Neuronal stem cell (in vitro differentiated cells): ENCODE data around the gene TNIK.

Experiments used
- DNase-seq: peaks from one replicate; pipeline ENCODE4 v3.0.0-alpha.2; 2013; ENCODE audit warnings: low spot score
- H2AFZ ChIP-seq: one replicate; pipeline ENCODE4 v1.6.1; 2013; ENCODE audit warnings: mild to moderate bottlenecking, low read length, inconsistent platforms
- H2AK5ac ChIP-seq: 2 replicates; pipeline ENCODE4 v1.6.1; 2013; ENCODE audit warnings: low read depth, mild to moderate bottlenecking, inconsistent platforms, low read length, moderate library complexity, mixed read lengths
- H2BK120ac ChIP-seq: 2 replicates; pipeline ENCODE4 v1.6.1; 2013; ENCODE audit warnings: low read depth, mild to moderate bottlenecking, inconsistent platforms, low read length, moderate library complexity, mixed read lengths
- H2BK12ac ChIP-seq: one replicate; pipeline ENCODE4 v1.6.1; 2013; ENCODE audit warnings: low read length, inconsistent platforms
- H2BK15ac ChIP-seq: 2 replicates; pipeline ENCODE4 v1.6.1; 2013; ENCODE audit warnings: mild to moderate bottlenecking, low read length, inconsistent platforms, mixed read lengths
- H2BK5ac ChIP-seq: one replicate; pipeline ENCODE4 v1.6.1; 2013; ENCODE audit warnings: inconsistent platforms, mild to moderate bottlenecking, low read length, moderate library complexity
- H3K14ac ChIP-seq: one replicate; pipeline ENCODE4 v1.6.1; 2013; ENCODE audit warnings: low read length, inconsistent platforms
- H3K18ac ChIP-seq: 2 replicates; pipeline ENCODE4 v1.6.1; 2013; ENCODE audit warnings: low read length, inconsistent platforms
- H3K23ac ChIP-seq: 2 replicates; pipeline ENCODE4 v1.6.1; 2013; ENCODE audit warnings: low read depth, mild to moderate bottlenecking, mixed read lengths, low read length, inconsistent platforms; ENCODE audit not compliant: poor library complexity
- H3K27ac ChIP-seq: replicated peaks from 3 replicates; pipeline ENCODE4 v1.5.1; 2013; ENCODE audit warnings: low read length, inconsistent platforms
- H3K27me3 ChIP-seq, 3 experiments: 2 replicates each; pipeline ENCODE4 v1.6.1; 2013; ENCODE audit warnings: low read length in 3 of 3, mild to moderate bottlenecking in 2 of 3, inconsistent platforms in 1 of 3, low read depth in 1 of 3, mixed read lengths in 1 of 3, moderate library complexity in 1 of 3; ENCODE audit not compliant: control insufficient read depth in 3 of 3, insufficient read depth in 3 of 3
- H3K36me3 ChIP-seq, 2 donors: replicated peaks in 1 of 2; 2 replicates each; pipeline ENCODE4 v1.6.1; 2013; ENCODE audit warnings: low read length in 2 of 2; ENCODE audit not compliant: control insufficient read depth in 2 of 2, insufficient read depth in 2 of 2
- H3K4ac ChIP-seq: 2 replicates; pipeline ENCODE4 v1.6.1; 2013; ENCODE audit warnings: inconsistent platforms, mild to moderate bottlenecking, low read length, moderate library complexity
- H3K4me1 ChIP-seq, 2 donors: 1 replicate in 1 of 2; 2 replicates in 1 of 2; pipeline ENCODE4 v1.6.1; 2013; ENCODE audit warnings: low read length in 2 of 2, low read depth in 1 of 2; ENCODE audit not compliant: control insufficient read depth in 2 of 2, insufficient read depth in 1 of 2
- H3K4me2 ChIP-seq: one replicate; pipeline ENCODE4 v1.6.1; 2013; ENCODE audit warnings: mild to moderate bottlenecking, low read length, inconsistent platforms; ENCODE audit not compliant: insufficient read depth, poor library complexity, severe bottlenecking
- H3K4me3 ChIP-seq, 2 donors: 2 replicates each; pipeline ENCODE4 v1.5.1; 2013; ENCODE audit warnings: low read length in 2 of 2, mild to moderate bottlenecking in 2 of 2, inconsistent platforms in 1 of 2, moderate library complexity in 1 of 2
- H3K79me1 ChIP-seq: one replicate; pipeline ENCODE4 v1.6.1; 2013; ENCODE audit warnings: low read depth, mild to moderate bottlenecking, inconsistent platforms, low read length, moderate library complexity
- H3K9ac ChIP-seq: one replicate; pipeline ENCODE4 v1.6.1; 2013; ENCODE audit warnings: mild to moderate bottlenecking, low read depth, low read length, inconsistent platforms; ENCODE audit not compliant: poor library complexity
- H3K9me3 ChIP-seq, 2 donors: replicated peaks in 1 of 2; 2 replicates each; pipeline versions ENCODE3 to v1.6.1; 2013; ENCODE audit warnings: low read length in 2 of 2, mild to moderate bottlenecking in 2 of 2, inconsistent platforms in 1 of 2, low read depth in 1 of 2, mixed read lengths in 1 of 2, moderate library complexity in 1 of 2; ENCODE audit not compliant: control insufficient read depth in 2 of 2, insufficient read depth in 1 of 2
- H4K8ac ChIP-seq: one replicate; pipeline ENCODE4 v1.6.1; 2013; ENCODE audit warnings: low read depth, mild to moderate bottlenecking, inconsistent platforms, low read length, moderate library complexity
- H4K91ac ChIP-seq: one replicate; pipeline ENCODE4 v1.6.1; 2013; ENCODE audit warnings: low read length, low read depth, mild to moderate bottlenecking, inconsistent platforms; ENCODE audit not compliant: poor library complexity
- WGBS, 2 donors: extraction: QIAGEN DNeasy Blood & Tissue Kit; methylation state at CpG; one replicate each; pipeline ENCODE4 v1.1.7; 2013; ENCODE audit warnings: missing lambda C conversion rate in 2 of 2, mixed read lengths in 1 of 2; ENCODE audit not compliant: insufficient read length in 2 of 2, insufficient replicate concordance in 1 of 2; ENCODE audit errors: extremely low coverage in 2 of 2; 5-methylcytosine and 5-hydroxymethylcytosine counted together

Gene TNIK

DNA sequence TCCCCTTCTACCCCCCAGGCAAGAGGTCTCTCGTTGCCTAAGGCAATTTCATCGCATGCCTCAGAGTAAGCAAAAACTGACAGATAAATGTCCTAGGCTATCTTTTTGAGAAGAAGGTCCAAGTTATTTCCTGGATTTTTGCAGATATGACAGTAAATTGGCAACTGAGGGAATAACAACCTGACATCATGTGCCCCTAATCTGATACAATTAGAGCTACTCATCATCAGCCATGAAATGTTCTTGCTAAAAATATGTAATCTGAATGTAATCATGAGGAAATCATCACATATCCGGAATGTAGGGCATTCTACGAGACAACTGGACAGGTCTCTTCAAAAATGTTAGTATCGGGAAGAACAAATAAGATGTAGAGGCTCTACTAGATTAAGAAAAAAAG lies 44.1 kb downstream of the TNIK start:
- Histone ChIP-seq H3K9me3 (no peaks in the 10 kb centered on the region), H3K18ac (no peak overlapping the region), H2BK12ac (no peak overlapping the region), H2AFZ (no peak overlapping the region), H3K27ac (no peak overlapping the region), H2BK15ac (no peak overlapping the region), H3K4ac (no peak overlapping the region), H3K4me2 (no peak overlapping the region), H3K36me3 (peaks cover 0 to 5% of the 10 kb centered on the region in 2 donors), H3K27me3 (no peaks in the 10 kb centered on the region), H3K9ac (no peak overlapping the region), H3K23ac (no peak overlapping the region), H4K91ac (no peak overlapping the region), H3K4me1 (no peaks in the 10 kb centered on the region), H4K8ac (no peak overlapping the region), H3K79me1 (no peaks in the 10 kb centered on the region), H3K14ac (no peak overlapping the region), H2BK120ac (no peak overlapping the region), H3K4me3 (no peak overlapping the region), H2AK5ac (no peak overlapping the region), H2BK5ac (no peak overlapping the region)
- no peak for DNase-seq
- WGBS, 2 donors, result no CpG with 5 or more reads among the region's 5 CpGs

DNA sequence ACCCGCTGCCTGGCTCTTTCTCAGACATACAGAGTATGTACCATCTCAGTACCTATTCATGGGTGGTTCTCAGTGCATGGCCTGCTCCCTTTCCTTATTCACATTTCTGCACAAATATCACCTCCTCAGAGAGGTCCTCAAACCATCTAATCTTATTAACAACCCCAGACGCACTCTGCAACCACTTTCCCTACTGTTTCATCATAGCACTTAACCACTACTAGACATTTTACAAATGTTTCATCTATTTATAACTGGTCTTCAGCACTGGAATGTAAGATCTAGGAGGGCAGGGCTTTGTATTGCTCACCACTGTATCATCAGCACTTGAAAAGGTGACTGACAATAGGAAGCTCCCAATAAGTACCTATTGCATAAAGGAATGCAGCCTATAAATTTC lies 45.1 kb downstream of the TNIK start:
- H3K4me1 ChIP-seq, result no peaks in the 10 kb centered on the region
- no peak for DNase-seq
- no peak overlapping the region for H2BK15ac ChIP-seq

DNA sequence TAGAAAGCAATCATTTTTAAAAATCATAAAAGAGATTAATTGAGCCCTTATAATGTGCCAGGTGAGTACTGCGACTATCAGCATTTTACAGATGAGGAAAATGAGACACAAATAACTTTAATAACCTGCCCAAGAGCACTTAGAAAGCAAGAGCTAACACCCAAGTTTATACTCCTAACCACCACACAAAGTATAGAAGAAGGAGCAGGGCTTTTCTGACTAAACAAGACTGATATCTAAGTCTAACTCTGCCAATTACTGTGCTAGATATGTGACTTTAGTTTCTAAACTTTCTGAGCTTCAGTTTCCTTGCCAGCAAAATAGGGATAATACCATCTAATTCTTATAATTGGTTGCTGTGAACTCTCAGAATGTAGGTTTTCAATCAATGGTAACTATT lies 47.7 kb downstream of the TNIK start:
- no peak overlapping the region for H3K9ac ChIP-seq
- H3K4me3 ChIP-seq, result no peak overlapping the region
- no peaks in the 10 kb centered on the region for H3K4me1 ChIP-seq
- no peak overlapping the region for H3K27ac ChIP-seq
- H3K23ac ChIP-seq, result no peak overlapping the region
- H3K79me1 ChIP-seq, result no peaks in the 10 kb centered on the region
- no peak overlapping the region for H2BK15ac ChIP-seq
- H3K9me3 ChIP-seq, result peaks cover 0 to 4% of the 10 kb centered on the region in 2 donors
- no peak overlapping the region for H3K4ac ChIP-seq
- peaks cover 0 to 5% of the 10 kb centered on the region in 2 donors for H3K36me3 ChIP-seq
- no peaks in the 10 kb centered on the region for H3K27me3 ChIP-seq
- H3K18ac ChIP-seq, result no peak overlapping the region
- DNase-seq, result no peak
- no peak overlapping the region for H2BK5ac ChIP-seq
- H2BK12ac ChIP-seq, result no peak overlapping the region
- no CpG with 5 or more reads among the region's 1 CpG for WGBS, 2 donors
- no peak overlapping the region for H2AFZ ChIP-seq
- no peak overlapping the region for H3K4me2 ChIP-seq
- H4K8ac ChIP-seq, result no peak overlapping the region
- no peak overlapping the region for H4K91ac ChIP-seq
- H2BK120ac ChIP-seq, result no peak overlapping the region
- no peak overlapping the region for H3K14ac ChIP-seq
- no peak overlapping the region for H2AK5ac ChIP-seq

More for the DNA sequence above, 45.1 kb downstream of the TNIK start:
- Histone ChIP-seq H2BK12ac (no peak overlapping the region), H2BK120ac (no peak overlapping the region), H2BK5ac (no peak overlapping the region), H3K18ac (no peak overlapping the region), H3K14ac (no peak overlapping the region), H3K79me1 (no peaks in the 10 kb centered on the region), H3K36me3 (peaks cover 0 to 5% of the 10 kb centered on the region in 2 donors), H2AFZ (no peak overlapping the region), H3K4me2 (no peak overlapping the region), H2AK5ac (no peak overlapping the region), H3K4ac (no peak overlapping the region), H3K9me3 (no peaks in the 10 kb centered on the region), H3K4me3 (no peak overlapping the region), H3K9ac (no peak overlapping the region), H3K23ac (no peak overlapping the region), H3K27ac (no peak overlapping the region), H3K27me3 (no peaks in the 10 kb centered on the region), H4K8ac (no peak overlapping the region), H4K91ac (no peak overlapping the region)
- WGBS, 2 donors, result no CpG with 5 or more reads among the region's 2 CpGs

DNA sequence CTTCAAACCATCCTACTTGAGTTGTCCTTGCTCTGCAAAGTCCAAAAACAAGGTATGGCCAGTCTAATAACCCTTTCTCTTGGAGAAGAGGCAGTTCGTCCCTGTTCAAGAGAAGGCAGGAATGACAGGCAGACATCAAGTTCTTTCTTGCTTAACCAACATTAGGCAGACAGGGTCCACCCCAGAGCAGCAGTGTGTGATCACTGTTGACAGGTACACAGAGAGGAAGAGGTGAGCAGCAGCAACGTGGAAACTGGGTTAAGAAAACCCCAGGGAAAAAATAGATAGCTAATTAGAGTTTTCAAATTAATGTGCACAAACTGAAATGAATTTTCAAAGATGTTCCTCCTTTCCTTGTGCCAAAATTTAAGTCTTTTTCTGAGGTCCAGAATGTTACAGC lies 48.2 kb downstream of the TNIK start:
- Histone ChIP-seq H3K4me3 (no peak overlapping the region), H2BK120ac (no peak overlapping the region), H3K9me3 (peaks cover 0 to 8% of the 10 kb centered on the region in 2 donors), H3K23ac (no peak overlapping the region), H4K91ac (no peak overlapping the region), H2AK5ac (no peak overlapping the region), H3K27me3 (no peaks in the 10 kb centered on the region), H2AFZ (no peak overlapping the region), H3K4ac (no peak overlapping the region), H3K4me2 (no peak overlapping the region), H3K14ac (no peak overlapping the region), H3K18ac (no peak overlapping the region), H4K8ac (no peak overlapping the region), H2BK5ac (no peak overlapping the region), H3K4me1 (no peaks in the 10 kb centered on the region), H2BK15ac (no peak overlapping the region), H2BK12ac (no peak overlapping the region), H3K36me3 (peaks cover 0 to 5% of the 10 kb centered on the region in 2 donors), H3K9ac (no peak overlapping the region), H3K27ac (no peak overlapping the region), H3K79me1 (no peaks in the 10 kb centered on the region)
- WGBS, 2 donors, result no CpG with 5 or more reads among the region's 2 CpGs
- no peak for DNase-seq
